CD8-positive, alpha-beta memory T cell (primary cell): ENCODE data around the gene DUS1L. TPM values are rescaled to one million over a fixed set of nuclear protein-coding genes. Genes with fewer than 3 reads are reported as not detected.

Experiments used
- CTCF ChIA-PET: fragments of 350-600 bp; sonication (Branson Sonifier 250); formaldehyde crosslinking; loops from one replicate; lab custom pipeline; 2021; ENCODE audit warnings: antibody characterized with exemption; lab: Charles Lee
- POLR2A ChIA-PET: fragments of 350-600 bp; sonication (Branson Sonifier 250); formaldehyde crosslinking; loops from one replicate; lab custom pipeline; 2021; ENCODE audit warnings: antibody characterized with exemption; lab: Charles Lee
- DNase-seq, 5 donors: peaks; one replicate each; pipeline versions ENCODE4 v3.0.0 to v3.0.0-alpha.2; 2020 to 2022; ENCODE audit warnings: mixed read lengths in 1 of 5
- H3K27ac ChIP-seq: one replicate; pipeline ENCODE4 v1.7.0; 2013; ENCODE audit warnings: low read depth, mild to moderate bottlenecking, low read length, moderate library complexity
- H3K27me3 ChIP-seq: 2 replicates; pipeline ENCODE4 v1.7.0; 2013; ENCODE audit warnings: low read length, mild to moderate bottlenecking; ENCODE audit not compliant: insufficient read depth, poor library complexity, severe bottlenecking
- H3K36me3 ChIP-seq: 2 replicates; pipeline ENCODE4 v1.7.0; 2013; ENCODE audit warnings: mild to moderate bottlenecking, low read length, moderate library complexity; ENCODE audit not compliant: insufficient read depth
- H3K4me1 ChIP-seq: 2 replicates; pipeline ENCODE4 v1.7.0; 2013; ENCODE audit warnings: mild to moderate bottlenecking, low read length, moderate library complexity; ENCODE audit not compliant: insufficient read depth
- H3K4me3 ChIP-seq: 2 replicates; pipeline ENCODE4 v1.7.0; 2013; ENCODE audit warnings: mild to moderate bottlenecking, low read length
- H3K9me3 ChIP-seq: 2 replicates; pipeline ENCODE4 v1.7.0; 2013; ENCODE audit warnings: mild to moderate bottlenecking, low read length
- H3K27ac Mint-ChIP-seq, 8 donors: one replicate each; pipeline ENCODE4 v1.8.0; 2020 to 2021; ENCODE audit warnings: mixed read lengths in 8 of 8, mild to moderate bottlenecking in 6 of 8, inconsistent platforms in 3 of 8, moderate library complexity in 3 of 8
- H3K27me3 Mint-ChIP-seq, 2 donors: one replicate each; pipeline ENCODE4 v1.8.0; 2020 to 2021; ENCODE audit warnings: mixed read lengths in 2 of 2, mild to moderate bottlenecking in 1 of 2, moderate library complexity in 1 of 2
- H3K36me3 Mint-ChIP-seq, 3 donors: one replicate each; pipeline ENCODE4 v1.8.0; 2020 to 2021; ENCODE audit warnings: mixed read lengths in 3 of 3, inconsistent platforms in 1 of 3, mild to moderate bottlenecking in 1 of 3
- H3K4me1 Mint-ChIP-seq, 3 donors: one replicate each; pipeline ENCODE4 v1.8.0; 2020 to 2021; ENCODE audit warnings: mixed read lengths in 3 of 3, inconsistent platforms in 1 of 3, mild to moderate bottlenecking in 1 of 3
- H3K4me3 Mint-ChIP-seq, 7 donors: one replicate each; pipeline ENCODE4 v1.8.0; 2020 to 2021; ENCODE audit warnings: mixed read lengths in 7 of 7, mild to moderate bottlenecking in 6 of 7, moderate library complexity in 4 of 7, inconsistent platforms in 2 of 7
- H3K9me3 Mint-ChIP-seq, 5 donors: one replicate each; pipeline ENCODE4 v1.8.0; 2020 to 2022; ENCODE audit warnings: mixed read lengths in 5 of 5, mild to moderate bottlenecking in 3 of 5, moderate library complexity in 2 of 5, inconsistent platforms in 1 of 5
- polyA plus RNA-seq: library from polyadenylated mRNA; unstranded; fragments of 300-500 nt; fragmentation: Illumina TruSeq; gene quantifications from one replicate; pipeline ENCODE4 v1.2.3, GENCODE V29; 2021
- total RNA-seq, 2 experiments: library from RNA; stranded (reverse); gene quantifications; one replicate each; pipeline ENCODE4 v1.2.3, GENCODE V29; 2021

The DUS1L gene
- total and polyA plus RNA-seq, 3 experiments from 2014 or later, result 142 to 210 (median 206) TPM

DNA sequence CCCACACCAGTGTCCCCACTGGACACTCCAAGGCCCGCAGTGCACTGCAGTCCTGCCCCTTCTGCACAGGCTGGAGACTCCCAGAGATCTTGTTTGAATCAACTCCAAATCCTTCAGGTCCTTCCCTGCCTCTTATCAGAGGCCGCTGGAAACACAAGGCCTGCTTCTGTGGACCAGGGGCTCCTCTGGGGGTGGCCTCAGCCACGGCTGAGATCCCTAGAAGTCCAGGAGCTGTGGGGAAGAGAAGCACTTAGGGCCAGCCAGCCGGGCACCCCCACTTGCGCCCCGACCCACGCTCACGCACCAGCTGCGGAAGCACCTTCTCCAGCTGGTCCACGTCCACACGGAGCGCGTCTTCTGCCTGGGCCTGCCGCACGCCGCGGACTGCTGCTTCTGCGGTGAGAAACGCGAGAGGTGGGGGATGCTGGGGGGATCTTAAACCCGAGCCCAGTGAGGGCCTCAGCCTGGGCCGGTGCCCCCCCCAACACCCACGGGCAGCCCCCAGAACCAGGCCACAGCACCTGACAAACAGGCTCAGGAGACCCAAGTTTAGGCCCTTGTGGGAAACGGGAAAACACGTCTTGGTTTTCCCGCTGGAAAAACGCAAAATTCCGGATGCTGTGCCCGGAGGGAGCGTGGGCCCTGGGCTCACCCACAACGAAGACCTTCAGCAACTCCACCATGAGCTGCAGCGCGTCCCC, 46.5 kb downstream of the DUS1L start:
- Mint-ChIP-seq H3K4me1 (peaks cover 17 to 32% (median 21%) of the 10 kb centered on the region in 3 donors), H3K9me3 (no peaks in the 10 kb centered on the region), H3K36me3 (peaks cover 0 to 8% (median 0%) of the 10 kb centered on the region in 3 donors), H3K27me3 (peaks cover 0 to 2% of the 10 kb centered on the region in 2 donors), H3K4me3 (peak overlapping the region in 1 of 7 donors; percentile 27), H3K27ac (no peak overlapping the region)
- DNase-seq, result no peak
- Histone ChIP-seq H3K36me3 (peaks cover 6% of the 10 kb centered on the region), H3K27me3 (no peaks in the 10 kb centered on the region), H3K9me3 (no peaks in the 10 kb centered on the region), H3K4me1 (peaks cover 21% of the 10 kb centered on the region), H3K4me3 (no peak overlapping the region), H3K27ac (no peak overlapping the region)
- ChIA-PET CTCF (interaction anchor here (1.0 to 6.0 kb wide), 6 partner anchors 9 to 102 kb away, joined by 3 to 83 read pairs (median 5); partner anchors contain the start of genes DCXR and NOTUM), POLR2A (no interaction called here)

DNA sequence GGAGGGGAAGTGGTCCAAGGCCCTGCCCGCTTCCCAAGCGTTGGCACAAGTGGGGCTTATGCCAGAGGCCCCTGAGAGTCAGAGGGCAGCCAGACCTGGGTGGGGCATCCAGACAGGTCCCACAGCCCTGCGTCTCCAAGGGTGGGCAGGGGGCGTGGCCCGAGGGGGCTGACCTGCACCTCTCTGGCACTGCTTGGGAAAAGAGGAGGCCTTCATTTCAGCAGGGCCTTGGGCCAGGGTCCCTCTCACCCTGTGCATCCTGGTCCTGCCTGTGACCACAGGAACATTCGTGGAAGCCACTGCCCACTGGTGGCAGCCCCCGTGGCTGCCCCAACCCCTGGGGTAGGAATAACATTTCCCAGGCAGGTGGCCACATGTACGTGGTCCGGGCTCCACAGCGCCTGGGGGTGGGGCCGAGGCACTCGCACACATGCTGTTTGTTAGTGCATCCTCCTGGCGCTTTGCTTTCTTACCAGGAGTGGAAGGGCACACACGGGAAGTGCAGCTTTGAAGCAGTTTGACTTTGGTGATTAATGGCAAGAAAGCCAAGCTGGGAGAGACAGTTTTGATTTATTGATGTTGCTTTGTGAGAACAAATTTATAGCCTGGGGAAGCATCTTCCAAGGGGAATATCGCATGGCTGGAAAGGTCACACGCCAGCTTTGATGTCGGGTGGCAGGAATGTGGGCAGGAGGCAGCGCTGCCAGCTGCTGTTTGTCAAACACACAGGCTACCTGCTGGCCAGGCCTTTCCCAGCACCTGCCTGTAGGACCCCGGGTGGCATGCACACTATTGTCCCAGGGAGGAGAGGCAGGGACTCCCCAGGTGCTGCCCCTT, 47.2 kb downstream of the DUS1L start:
- H3K27ac Mint-ChIP-seq, result no peak overlapping the region
- Histone ChIP-seq H3K36me3 (peaks cover 6% of the 10 kb centered on the region), H3K9me3 (no peaks in the 10 kb centered on the region), H3K27ac (no peak overlapping the region), H3K4me3 (no peak overlapping the region), H3K27me3 (no peaks in the 10 kb centered on the region), H3K4me1 (peaks cover 16% of the 10 kb centered on the region)
- H3K4me3 Mint-ChIP-seq, result peak overlapping the region in 1 of 7 donors; percentile 13
- DNase-seq, result no peak
- peaks cover 14 to 26% (median 16%) of the 10 kb centered on the region in 3 donors for H3K4me1 Mint-ChIP-seq
- H3K36me3 Mint-ChIP-seq, result peaks cover 0 to 8% (median 0%) of the 10 kb centered on the region in 3 donors
- H3K27me3 Mint-ChIP-seq, result peaks cover 0 to 2% of the 10 kb centered on the region in 2 donors
- ChIA-PET POLR2A (no interaction called here), CTCF (interaction anchor here (0.8 to 1.8 kb wide), 2 partner anchors 12 to 58 kb away, joined by 3 to 7 read pairs; no protein-coding TSS in a partner anchor)
- no peaks in the 10 kb centered on the region for H3K9me3 Mint-ChIP-seq

DNA sequence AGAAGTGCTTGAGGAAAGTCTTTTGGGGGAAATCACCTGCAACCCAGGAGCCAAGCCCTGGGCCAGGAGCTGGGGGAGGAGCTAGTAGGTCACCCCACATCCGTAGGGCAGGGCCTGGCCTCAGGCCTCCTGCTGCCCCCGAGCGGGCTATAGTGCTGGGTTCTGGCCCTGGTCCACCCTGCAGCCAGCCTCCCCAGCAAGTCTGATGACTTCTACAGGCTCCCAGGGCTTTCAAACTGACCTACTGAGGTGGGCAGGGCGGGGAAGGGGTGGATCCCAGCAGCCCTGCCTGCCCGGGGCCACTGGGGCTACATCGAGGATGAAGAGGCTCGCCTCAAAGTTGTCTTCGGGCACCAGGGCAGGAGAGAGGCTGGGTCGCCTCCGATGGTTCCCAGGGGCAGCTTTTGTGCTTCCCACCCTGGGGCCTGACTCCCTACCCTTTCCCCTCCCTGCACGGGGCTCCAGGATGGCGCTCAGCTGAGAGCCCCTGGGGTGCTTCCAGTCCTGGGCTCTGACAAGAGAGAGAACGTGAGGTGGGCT, 47.9 kb downstream of the DUS1L start:
- POLR2A ChIA-PET, result no interaction called here

DNA sequence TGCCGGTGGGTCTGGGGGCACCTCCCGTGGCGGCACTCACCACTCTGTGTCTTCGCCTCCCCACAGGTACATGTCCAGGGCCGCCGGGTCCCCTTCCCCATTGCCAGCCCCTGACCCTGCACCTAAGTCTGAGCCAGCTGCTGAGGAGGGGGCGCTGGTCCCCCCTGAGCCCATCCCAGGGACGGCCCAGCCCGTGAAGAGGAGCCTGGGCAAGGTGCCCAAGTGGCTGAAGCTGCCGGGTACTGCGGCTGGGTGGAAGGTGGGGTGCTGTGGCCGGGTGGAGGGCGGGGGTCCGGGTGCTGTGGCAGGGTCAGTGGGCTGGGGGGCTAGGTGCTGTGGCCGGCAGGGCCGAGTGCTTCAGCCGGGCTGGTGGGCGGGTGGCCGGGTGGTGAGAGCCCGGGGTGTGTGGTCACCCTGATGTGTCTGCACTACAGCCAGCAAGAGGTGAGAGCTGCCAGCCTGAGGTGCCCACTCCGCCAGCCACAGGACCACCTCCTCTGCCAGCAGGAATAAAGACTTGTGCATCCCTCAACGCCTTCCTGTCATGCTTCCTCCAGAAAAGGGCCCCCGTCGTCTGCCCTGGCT, 48.6 kb downstream of the DUS1L start:
- H3K4me1 Mint-ChIP-seq, result peaks cover 11 to 21% (median 13%) of the 10 kb centered on the region in 3 donors
- POLR2A ChIA-PET, result no interaction called here
- H3K4me3 Mint-ChIP-seq, result no peak overlapping the region
- no peak overlapping the region for H3K27ac Mint-ChIP-seq
- no peak overlapping the region for H3K27ac ChIP-seq
- peaks cover 6% of the 10 kb centered on the region for H3K36me3 ChIP-seq
- CTCF ChIA-PET, result interaction anchor here (1.8 to 2.0 kb wide), 2 partner anchors 9 to 57 kb away, joined by 4 to 8 read pairs; no protein-coding TSS in a partner anchor
- peaks cover 0 to 10% (median 0%) of the 10 kb centered on the region in 3 donors for H3K36me3 Mint-ChIP-seq
- H3K27me3 ChIP-seq, result no peaks in the 10 kb centered on the region
- H3K27me3 Mint-ChIP-seq, result peaks cover 0 to 2% of the 10 kb centered on the region in 2 donors
- H3K9me3 ChIP-seq, result no peaks in the 10 kb centered on the region
- H3K4me1 ChIP-seq, result peaks cover 12% of the 10 kb centered on the region
- no peak for DNase-seq
- H3K4me3 ChIP-seq, result no peak overlapping the region
- no peaks in the 10 kb centered on the region for H3K9me3 Mint-ChIP-seq

More for the DNA sequence above, 47.9 kb downstream of the DUS1L start:
- Mint-ChIP-seq H3K36me3 (peaks cover 0 to 10% (median 0%) of the 10 kb centered on the region in 3 donors), H3K4me3 (peak overlapping the region in 1 of 7 donors; percentile 13), H3K27me3 (peaks cover 0 to 2% of the 10 kb centered on the region in 2 donors), H3K4me1 (peaks cover 13 to 23% (median 16%) of the 10 kb centered on the region in 3 donors), H3K27ac (no peak overlapping the region), H3K9me3 (no peaks in the 10 kb centered on the region)
- CTCF ChIA-PET, result interaction anchor here (1.8 kb wide), 1 partner anchor 13 kb away, joined by 7 read pairs; no protein-coding TSS in a partner anchor
- no peak for DNase-seq
- Histone ChIP-seq H3K27ac (no peak overlapping the region), H3K27me3 (no peaks in the 10 kb centered on the region), H3K9me3 (no peaks in the 10 kb centered on the region), H3K36me3 (peaks cover 6% of the 10 kb centered on the region), H3K4me3 (no peak overlapping the region), H3K4me1 (peaks cover 16% of the 10 kb centered on the region)

DNA sequence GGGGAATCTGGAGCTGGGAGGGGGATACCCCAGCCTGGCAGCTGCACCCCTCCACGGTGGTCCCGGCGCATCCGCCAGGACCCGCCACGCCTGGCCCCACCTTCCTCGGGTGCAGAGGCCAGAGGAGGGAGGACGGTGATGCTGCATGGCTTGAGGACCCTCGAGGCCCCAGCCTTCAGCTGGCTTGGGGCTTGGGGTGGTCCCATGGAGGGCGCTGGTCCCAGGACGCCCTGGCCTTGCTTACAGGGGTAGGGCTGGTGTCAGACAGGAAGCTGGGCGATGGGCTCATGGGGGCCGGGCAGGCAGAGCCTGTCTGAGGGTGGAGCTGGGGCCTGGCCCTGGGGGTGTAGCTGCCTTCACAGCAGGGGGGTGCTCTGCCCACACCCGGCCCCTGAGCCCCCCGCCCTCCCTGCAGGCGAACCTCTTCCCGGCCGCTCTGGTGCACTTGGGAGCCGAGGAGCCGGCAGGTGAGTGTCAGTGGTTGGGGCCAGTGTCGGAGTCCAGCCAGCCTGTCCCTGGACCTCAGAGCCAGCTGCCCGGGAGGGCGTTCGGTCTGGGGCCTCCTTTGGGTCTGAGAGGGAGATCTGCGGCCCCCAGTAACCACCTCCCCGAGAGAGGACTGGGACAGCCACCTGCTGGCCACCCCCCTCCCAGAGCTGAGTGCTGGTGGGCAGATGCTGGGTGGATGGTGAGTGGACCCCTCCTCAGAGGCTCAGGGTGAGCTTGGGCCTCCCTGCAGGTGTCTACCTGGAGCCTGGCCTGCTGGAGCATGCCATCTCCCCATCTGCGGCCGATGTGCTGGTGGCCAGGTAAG, 49.3 kb downstream of the DUS1L start:
- CTCF ChIA-PET, result interaction anchor here (1.8 to 2.0 kb wide), 2 partner anchors 10 to 57 kb away, joined by 4 to 8 read pairs; no protein-coding TSS in a partner anchor
- no peaks in the 10 kb centered on the region for H3K27me3 Mint-ChIP-seq
- no peak overlapping the region for H3K27ac Mint-ChIP-seq
- H3K9me3 Mint-ChIP-seq, result no peaks in the 10 kb centered on the region
- Histone ChIP-seq H3K36me3 (peaks cover 6% of the 10 kb centered on the region), H3K9me3 (no peaks in the 10 kb centered on the region), H3K27ac (no peak overlapping the region), H3K27me3 (no peaks in the 10 kb centered on the region), H3K4me3 (no peak overlapping the region), H3K4me1 (peaks cover 5% of the 10 kb centered on the region)
- H3K4me3 Mint-ChIP-seq, result no peak overlapping the region
- H3K36me3 Mint-ChIP-seq, result peaks cover 0 to 10% (median 0%) of the 10 kb centered on the region in 3 donors
- DNase-seq, result no peak
- H3K4me1 Mint-ChIP-seq, result peaks cover 4 to 14% (median 6%) of the 10 kb centered on the region in 3 donors
- POLR2A ChIA-PET, result no interaction called here

DNA sequence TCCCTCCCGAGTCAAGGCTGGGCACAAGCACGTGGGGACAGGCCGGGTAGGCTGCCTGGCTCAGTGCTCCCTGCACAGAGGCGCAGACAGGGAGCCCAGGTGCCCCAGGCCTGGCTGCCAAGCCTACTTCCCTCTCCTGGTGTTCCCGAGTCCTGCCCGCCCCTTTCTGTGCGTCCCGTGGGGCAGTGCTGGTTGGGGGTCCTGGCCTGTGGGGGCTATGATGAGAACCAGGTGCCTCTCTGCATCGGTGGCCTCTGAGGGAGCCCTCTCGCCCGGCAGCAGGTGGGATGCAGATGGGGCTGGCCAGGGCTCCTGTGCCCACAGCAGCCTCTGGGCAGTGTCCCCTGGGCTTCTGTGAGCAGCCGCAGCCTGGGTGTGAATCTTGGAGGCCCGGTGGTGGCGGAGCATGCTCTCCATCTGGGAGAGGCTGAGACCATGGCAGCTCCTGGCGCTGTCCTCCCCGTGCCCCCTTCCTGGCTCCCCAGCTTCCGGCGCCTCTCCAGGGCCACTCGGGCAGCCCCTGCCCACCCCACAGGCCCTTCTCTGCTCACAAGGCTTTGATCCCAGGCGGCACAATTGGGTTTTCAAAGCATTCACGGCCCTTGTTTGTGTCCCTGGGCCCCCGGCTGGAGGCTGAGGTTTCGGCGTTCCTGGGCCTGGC, 50.2 kb downstream of the DUS1L start:
- H3K27ac Mint-ChIP-seq, result no peak overlapping the region
- no peak overlapping the region for H3K4me3 Mint-ChIP-seq
- Histone ChIP-seq H3K27ac (no peak overlapping the region), H3K4me3 (no peak overlapping the region), H3K4me1 (no peaks in the 10 kb centered on the region), H3K27me3 (no peaks in the 10 kb centered on the region), H3K9me3 (no peaks in the 10 kb centered on the region), H3K36me3 (peaks cover 6% of the 10 kb centered on the region)
- H3K4me1 Mint-ChIP-seq, result peaks cover 1 to 6% (median 1%) of the 10 kb centered on the region in 3 donors
- no peak for DNase-seq
- no peaks in the 10 kb centered on the region for H3K9me3 Mint-ChIP-seq
- POLR2A ChIA-PET, result no interaction called here
- CTCF ChIA-PET, result interaction anchor here (1.8 to 2.0 kb wide), 2 partner anchors 11 to 56 kb away, joined by 4 to 8 read pairs; no protein-coding TSS in a partner anchor
- no peaks in the 10 kb centered on the region for H3K27me3 Mint-ChIP-seq
- peaks cover 0 to 10% (median 0%) of the 10 kb centered on the region in 3 donors for H3K36me3 Mint-ChIP-seq
